K562 (cell line): ENCODE data around the gene ELOVL2. TPM values are rescaled to one million over a fixed set of nuclear protein-coding genes. Genes with fewer than 3 reads are reported as not detected.

Experiments used
- ATAC-seq: fragments of 200-7000 bp; cut with Tn5 transposase; 3 replicates; pipeline ENCODE4 v1.9.1; 2020; ENCODE audit warnings: moderate library complexity
- BruUV-seq: library from RNA; stranded (reverse); fragments of 400-500 nt; replicated peaks from 2 replicates; lab custom pipeline; 2021; lab: Mats Ljungman, UMichigan
- CTCF ChIA-PET: fragments of 300-600 bp; formaldehyde crosslinking; extraction: SDS; loops from one replicate; lab custom pipeline; 2021; ENCODE audit warnings: low intra/inter-chr PET ratio; lab: Yijun Ruan, JAX
- POLR2A ChIA-PET: fragments of 300-600, 350-650 bp; sonication (Branson Sonifier 250); formaldehyde crosslinking; extraction: SDS; loops from one replicate; lab custom pipeline; 2021; ENCODE audit warnings: antibody characterized with exemption, inconsistent platforms; lab: Yijun Ruan, JAX
- DNase-seq, 4 experiments: peaks; one replicate each; pipeline versions ENCODE4 v3.0.0 to v3.0.0-alpha.2; 2011 to 2018; ENCODE audit warnings: low spot score in 3 of 4, mixed read lengths in 3 of 4; ENCODE audit errors: extremely low read depth in 1 of 4
- FAIRE-seq: peaks from 2 replicates; lab custom pipeline; 2011; peaks lifted over from hg19 to GRCh38; lab: Jason Lieb, UNC
- H2AFZ ChIP-seq: 2 replicates; pipeline ENCODE4 v1.6.0; 2011; ENCODE audit warnings: low read depth, low read length, control low read depth, inconsistent platforms
- H3K27ac ChIP-seq: fragments of 200-600 bp; 3 replicates; pipeline ENCODE4 v1.8.0; 2011; ENCODE audit warnings: low read depth, mild to moderate bottlenecking, control low read depth, inconsistent platforms, low read length, moderate library complexity, mixed read lengths; ENCODE audit errors: extremely low read depth
- H3K27me3 ChIP-seq, 2 experiments: fragments of 300-600 bp in 1 of 2; 2 replicates in 1 of 2; 3 replicates in 1 of 2; pipeline versions ENCODE4 v1.6.0 to v1.8.0; 2011; ENCODE audit warnings: inconsistent platforms in 2 of 2, low read length in 2 of 2, mild to moderate bottlenecking in 1 of 2, mixed read lengths in 1 of 2, moderate library complexity in 1 of 2; ENCODE audit not compliant: control insufficient read depth in 2 of 2, insufficient read depth in 2 of 2
- H3K36me3 ChIP-seq: fragments of 300-600 bp; 3 replicates; pipeline ENCODE4 v1.8.0; 2011; ENCODE audit warnings: mild to moderate bottlenecking, low read length, inconsistent platforms; ENCODE audit not compliant: control insufficient read depth, insufficient read depth
- H3K4me1 ChIP-seq, 2 experiments: fragments of 200-600 bp in 1 of 2; replicated peaks in 1 of 2; 2 replicates in 1 of 2; 3 replicates in 1 of 2; pipeline versions ENCODE4 v1.5.1 to v1.8.0; 2011; ENCODE audit warnings: inconsistent platforms in 2 of 2, low read length in 2 of 2, mild to moderate bottlenecking in 1 of 2, mixed read lengths in 1 of 2, moderate library complexity in 1 of 2; ENCODE audit not compliant: control insufficient read depth in 2 of 2, insufficient read depth in 2 of 2
- H3K4me2 ChIP-seq: 2 replicates; pipeline ENCODE4 v1.6.1; 2011; ENCODE audit warnings: low read length, control low read depth, inconsistent platforms, mixed read lengths; ENCODE audit not compliant: insufficient read depth
- H3K4me3 ChIP-seq: fragments of 200-600 bp; sonication (generic), shearing (Covaris generic); 2 replicates; pipeline ENCODE4 v1.5.1; 2016; ENCODE audit warnings: control low read depth, inconsistent platforms
- H3K79me2 ChIP-seq: fragments of 200-600 bp; 3 replicates; pipeline ENCODE4 v1.8.0; 2011; ENCODE audit warnings: low read length, inconsistent platforms; ENCODE audit not compliant: control insufficient read depth, insufficient read depth
- H3K9ac ChIP-seq, 2 experiments: 2 replicates each; pipeline versions ENCODE4 v1.6.0 to v1.6.1; 2011; ENCODE audit warnings: low read depth in 2 of 2, low read length in 2 of 2, control low read depth in 1 of 2, inconsistent platforms in 1 of 2, mild to moderate bottlenecking in 1 of 2, mixed read lengths in 1 of 2; ENCODE audit not compliant: insufficient read depth in 1 of 2
- H3K9me1 ChIP-seq: one replicate; pipeline ENCODE4 v1.6.0; 2011; ENCODE audit warnings: inconsistent platforms, mild to moderate bottlenecking, low read length, moderate library complexity; ENCODE audit not compliant: control insufficient read depth, insufficient read depth
- H3K9me3 ChIP-seq: replicated peaks from 2 replicates; pipeline ENCODE4 v1.5.1; 2011; ENCODE audit warnings: low read depth, low read length, inconsistent platforms; ENCODE audit not compliant: control insufficient read depth, insufficient read depth
- H4K20me1 ChIP-seq: replicated peaks from 2 replicates; pipeline ENCODE4 v1.6.1; 2011; ENCODE audit warnings: low read length, inconsistent platforms, mixed read lengths; ENCODE audit not compliant: control insufficient read depth, insufficient read depth
- CREM ChIP-seq: IDR thresholded peaks from 2 replicates; pipeline ENCODE4 v1.6.1; 2014; ENCODE audit warnings: antibody characterized with exemption, low read depth
- EHMT2 ChIP-seq: fragments of 450-650 bp; IDR thresholded peaks from 2 replicates; pipeline ENCODE4 v1.6.1; 2018; ENCODE audit warnings: antibody characterized with exemption
- HDAC8 ChIP-seq: fragments of 450-650 bp; IDR thresholded peaks from 2 replicates; pipeline ENCODE4 v1.6.1; 2016; ENCODE audit warnings: mild to moderate bottlenecking, missing genetic modification characterization, moderate library complexity, missing compliant biosample characterization
- PCBP2 ChIP-seq: fragments of 200-400 bp; formaldehyde crosslinking; IDR thresholded peaks from 2 replicates; pipeline ENCODE4 v1.6.1; 2018; ENCODE audit warnings: low read length, low read depth, mild to moderate bottlenecking, moderate library complexity; ENCODE audit not compliant: poor library complexity, severe bottlenecking
- PRPF4 ChIP-seq: fragments of 200-400 bp; formaldehyde crosslinking; IDR thresholded peaks from one replicate; pipeline ENCODE4 v1.6.1; 2017; ENCODE audit warnings: low read length, low read depth, mild to moderate bottlenecking; ENCODE audit not compliant: insufficient read depth, poor library complexity, severe bottlenecking
- PYGO2 ChIP-seq: fragments of 450-650 bp; IDR thresholded peaks from 2 replicates; pipeline ENCODE4 v1.6.1; 2016; ENCODE audit warnings: mild to moderate bottlenecking, missing genetic modification characterization, moderate library complexity, missing compliant biosample characterization
- RBFOX2 ChIP-seq: fragments of 200-400 bp; formaldehyde crosslinking; IDR thresholded peaks from 2 replicates; pipeline ENCODE4 v1.6.1; 2017; ENCODE audit warnings: low read depth, mild to moderate bottlenecking, low read length, moderate library complexity
- RBM14 ChIP-seq: fragments of 200-400 bp; formaldehyde crosslinking; IDR thresholded peaks from 2 replicates; pipeline ENCODE4 v1.6.1; 2018; ENCODE audit warnings: low read depth, mild to moderate bottlenecking, low read length, moderate library complexity, borderline replicate concordance; ENCODE audit not compliant: insufficient read depth
- SRSF3 ChIP-seq: fragments of 200-400 bp; formaldehyde crosslinking; IDR thresholded peaks from 2 replicates; pipeline ENCODE4 v1.6.1; 2016; ENCODE audit warnings: mild to moderate bottlenecking, low read length, moderate library complexity; ENCODE audit not compliant: insufficient read depth
- SUPT5H ChIP-seq: fragments of 450-650 bp; IDR thresholded peaks from 2 replicates; pipeline ENCODE4 v1.6.1; 2016
- TAF1 ChIP-seq: IDR thresholded peaks from 2 replicates; pipeline ENCODE4 v1.6.1; 2011; ENCODE audit warnings: mild to moderate bottlenecking, low read length, moderate library complexity; ENCODE audit not compliant: insufficient read depth, control insufficient read depth, severe bottlenecking; ENCODE audit errors: extremely low read depth
- TEAD2 ChIP-seq: fragments of 450-650 bp; IDR thresholded peaks from 2 replicates; pipeline ENCODE4 v1.6.1; 2016; ENCODE audit warnings: missing genetic modification characterization, control low read depth, missing compliant biosample characterization
- TGIF2 ChIP-seq: sonication (generic); formaldehyde crosslinking; IDR thresholded peaks from 2 replicates; pipeline ENCODE4 v1.8.1; 2022; ENCODE audit warnings: mild to moderate bottlenecking, missing genetic modification reagents, moderate library complexity
- USF1 ChIP-seq: sonication (generic); formaldehyde crosslinking; IDR thresholded peaks from 2 replicates; pipeline ENCODE4 v1.9.0; 2022; ENCODE audit warnings: mild to moderate bottlenecking, missing genetic modification reagents
- ZKSCAN3 ChIP-seq: fragments of 250-450 bp; sonication (Bioruptor Pico); IDR thresholded peaks from 2 replicates; pipeline ENCODE4 v1.4.0; 2020
- ZNF717 ChIP-seq: fragments of 250-450 bp; sonication (Bioruptor Pico); IDR thresholded peaks from 2 replicates; pipeline ENCODE4 v1.5.0; 2021
- ZZZ3 ChIP-seq: fragments of 450-650 bp; IDR thresholded peaks from 2 replicates; pipeline ENCODE4 v1.6.1; 2016; ENCODE audit warnings: antibody characterized with exemption, mild to moderate bottlenecking, moderate library complexity
- WGBS: fragments of 100-300 bp; shearing (Covaris generic); methylation state at CpG from one replicate; pipeline ENCODE4 v1.1.6; 2016; ENCODE audit warnings: low coverage, mixed read lengths; ENCODE audit not compliant: insufficient coverage; ENCODE audit errors: missing lambda C conversion rate; 5-methylcytosine and 5-hydroxymethylcytosine counted together
- in situ Hi-C: fragments of 300-500 bp; cut with MboI; formaldehyde crosslinking; loops from 4 replicates; pipeline ENCODE4 v1.15.0; 2018; ENCODE audit warnings: inconsistent platforms, mixed read lengths
- intact Hi-C: fragments of 100-400 bp; cut with micrococcal nuclease; formaldehyde crosslinking; loops from 2 replicates; pipeline ENCODE4 v1.14.2; 2022
- polyA plus RNA-seq, 8 experiments: library from polyadenylated mRNA; depleted of rRNA in 4 of 8; stranded (reverse) in 5 of 8; unstranded in 3 of 8; fragments of >200 nt; fragmentation: Nextera tagmentation in 2 of 8; fragmentation: Illumina TruSeq in 1 of 8; extraction: Ambion mirVana in 2 of 8; extraction: Trizol in 1 of 8; gene quantifications; 2 replicates each; pipeline versions ENCODE4 v1.2.1 to v1.2.3, GENCODE V29; 2011 to 2014; ENCODE audit warnings: inconsistent platforms in 1 of 8, missing spikeins in 1 of 8
- total RNA-seq, 7 experiments: library from RNA; depleted of rRNA in 6 of 7; stranded (reverse); fragments of >200 nt in 6 of 7; fragmentation: Illumina TruSeq in 2 of 7; extraction: Trizol in 2 of 7; gene quantifications; 2 replicates each; pipeline versions ENCODE4 v1.2.1 to v1.2.3, GENCODE V29; 2011 to 2021; ENCODE audit warnings: low replicate concordance in 1 of 7
- TF ChIP-seq, protein P1 (sequence below): fragments of 250-450 bp; sonication (Bioruptor Pico); IDR thresholded peaks from 2 replicates; pipeline ENCODE4 v1.5.0; 2020; ENCODE audit warnings: mild to moderate bottlenecking, borderline replicate concordance
- TF ChIP-seq, protein P2 (sequence below): sonication (generic); formaldehyde crosslinking; IDR thresholded peaks from 2 replicates; pipeline ENCODE4 v1.8.1; 2023; ENCODE audit warnings: mild to moderate bottlenecking, missing genetic modification reagents

The ELOVL2 gene
- total and polyA plus RNA-seq, 9 of the 15 experiments (the other 6 are each of a cell fraction or from before 2014, with no cell fraction given), result 0.05 to 0.96 (median 0.31) TPM

DNA sequence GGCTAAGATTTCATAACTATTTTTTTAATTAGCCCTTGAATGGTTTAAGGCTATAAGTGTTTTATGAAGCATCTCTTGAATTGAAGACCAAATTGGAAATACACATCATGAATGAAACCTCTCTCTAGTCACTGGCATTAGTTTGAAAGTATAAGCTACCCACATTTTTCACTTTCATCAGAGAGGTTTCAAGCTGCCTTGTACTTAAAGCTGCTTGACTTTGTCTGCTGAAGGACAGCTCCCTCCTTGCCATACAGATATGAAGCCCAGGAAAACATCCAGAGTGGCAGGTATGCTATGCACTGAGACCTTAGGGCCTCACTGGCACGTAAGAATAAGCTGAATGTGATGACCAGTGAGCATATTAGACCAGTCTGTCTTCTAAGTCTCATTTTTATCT, 62.7 kb downstream of the ELOVL2 start (continued):
- TF ChIP-seq, protein P1, sequence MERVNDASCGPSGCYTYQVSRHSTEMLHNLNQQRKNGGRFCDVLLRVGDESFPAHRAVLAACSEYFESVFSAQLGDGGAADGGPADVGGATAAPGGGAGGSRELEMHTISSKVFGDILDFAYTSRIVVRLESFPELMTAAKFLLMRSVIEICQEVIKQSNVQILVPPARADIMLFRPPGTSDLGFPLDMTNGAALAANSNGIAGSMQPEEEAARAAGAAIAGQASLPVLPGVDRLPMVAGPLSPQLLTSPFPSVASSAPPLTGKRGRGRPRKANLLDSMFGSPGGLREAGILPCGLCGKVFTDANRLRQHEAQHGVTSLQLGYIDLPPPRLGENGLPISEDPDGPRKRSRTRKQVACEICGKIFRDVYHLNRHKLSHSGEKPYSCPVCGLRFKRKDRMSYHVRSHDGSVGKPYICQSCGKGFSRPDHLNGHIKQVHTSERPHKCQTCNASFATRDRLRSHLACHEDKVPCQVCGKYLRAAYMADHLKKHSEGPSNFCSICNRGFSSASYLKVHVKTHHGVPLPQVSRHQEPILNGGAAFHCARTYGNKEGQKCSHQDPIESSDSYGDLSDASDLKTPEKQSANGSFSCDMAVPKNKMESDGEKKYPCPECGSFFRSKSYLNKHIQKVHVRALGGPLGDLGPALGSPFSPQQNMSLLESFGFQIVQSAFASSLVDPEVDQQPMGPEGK (CRISPR knock-in tag), result no peak
- TF ChIP-seq TAF1 (no peak), USF1 (no peak)

GRCh38 chr6:10979603-10980002, 64.5 kb downstream of the ELOVL2 start:
- intact Hi-C loops, result no loop called here
- TF ChIP-seq EHMT2 (no peak), RBFOX2 (no peak), TGIF2 (CRISPR knock-in tag) (no peak), PCBP2 (no peak), TEAD2 (no peak), RBM14 (no peak), HDAC8 (tag) (no peak), PYGO2 (no peak), CREM (no peak), ZKSCAN3 (CRISPR knock-in tag) (no peak), ZNF717 (CRISPR knock-in tag) (no peak), ZZZ3 (no peak), PRPF4 (no peak), SUPT5H (no peak), SRSF3 (no peak)
- TF ChIP-seq, protein P2, sequence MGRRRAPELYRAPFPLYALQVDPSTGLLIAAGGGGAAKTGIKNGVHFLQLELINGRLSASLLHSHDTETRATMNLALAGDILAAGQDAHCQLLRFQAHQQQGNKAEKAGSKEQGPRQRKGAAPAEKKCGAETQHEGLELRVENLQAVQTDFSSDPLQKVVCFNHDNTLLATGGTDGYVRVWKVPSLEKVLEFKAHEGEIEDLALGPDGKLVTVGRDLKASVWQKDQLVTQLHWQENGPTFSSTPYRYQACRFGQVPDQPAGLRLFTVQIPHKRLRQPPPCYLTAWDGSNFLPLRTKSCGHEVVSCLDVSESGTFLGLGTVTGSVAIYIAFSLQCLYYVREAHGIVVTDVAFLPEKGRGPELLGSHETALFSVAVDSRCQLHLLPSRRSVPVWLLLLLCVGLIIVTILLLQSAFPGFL (CRISPR knock-in tag), result no peak
- TF ChIP-seq, all 486 proteins: peak for 0
- Histone ChIP-seq H3K9me3 (no peaks in the 10 kb centered on the region), H3K9ac (no peak overlapping the region), H3K4me3 (no peak overlapping the region), H2AFZ (no peak overlapping the region), H3K27me3 (no peaks in the 10 kb centered on the region), H3K27ac (no peak overlapping the region), H3K9me1 (no peaks in the 10 kb centered on the region), H3K4me2 (no peak overlapping the region), H3K36me3 (peaks cover 6% of the 10 kb centered on the region; the same call in 2 of the 3 replicates), H4K20me1 (no peaks in the 10 kb centered on the region), H3K79me2 (no peaks in the 10 kb centered on the region), H3K4me1 (no peaks in the 10 kb centered on the region)
- ChIA-PET POLR2A (interaction anchor here (1.6 kb wide), 1 partner anchor 10 kb away, joined by 3 read pairs; no protein-coding TSS in a partner anchor), CTCF (no interaction called here)
- BruUV-seq, result no TSS peak
- FAIRE-seq (no peak), ATAC-seq (no peak), DNase-seq (no peak)
- in situ Hi-C loops, result no loop called here
- WGBS, result 90% methylated on average over 1 of the region's 1 CpG
